B cell (primary cell): ENCODE results near the gene RMND1. TPM values are rescaled to one million over a fixed set of nuclear protein-coding genes. Genes with fewer than 3 reads are reported as not detected.

Source experiments
- ATAC-seq: fragments of 200-7000 bp; cut with Tn5 transposase; one replicate; pipeline ENCODE4 v1.10.0; 2021; ENCODE audit warnings: low read depth, mild to moderate bottlenecking, moderate number of reproducible peaks, moderate library complexity
- CTCF ChIA-PET: fragments of 350-600 bp; sonication (Branson Sonifier 250); formaldehyde crosslinking; loops from one replicate; lab custom pipeline; 2021; ENCODE audit warnings: antibody characterized with exemption, inconsistent platforms; lab: Charles Lee
- POLR2A ChIA-PET: fragments of 350-600 bp; sonication (Branson Sonifier 250); formaldehyde crosslinking; loops from one replicate; lab custom pipeline; 2021; ENCODE audit warnings: antibody characterized with exemption; lab: Charles Lee
- DNase-seq: peaks from one replicate; pipeline ENCODE4 v3.0.0; 2013
- H2AFZ ChIP-seq: 2 replicates; pipeline ENCODE4 v1.6.1; 2012; ENCODE audit warnings: mild to moderate bottlenecking, low read depth, low read length; ENCODE audit not compliant: insufficient read depth, poor library complexity, severe bottlenecking
- H3K27ac ChIP-seq, 2 donors: 1 replicate in 1 of 2; 2 replicates in 1 of 2; pipeline ENCODE4 v1.5.1; 2012 to 2013; ENCODE audit warnings: low read length in 2 of 2, mild to moderate bottlenecking in 2 of 2, moderate library complexity in 1 of 2
- H3K27me3 ChIP-seq, 4 experiments: fragments of 200-600 bp in 1 of 4; sonication (generic) in 1 of 4; replicated peaks in 1 of 4; 1 replicate in 2 of 4; 2 replicates in 2 of 4; pipeline versions ENCODE4 v1.6.1 to v1.7.0; 2013 to 2016; ENCODE audit warnings: low read length in 3 of 4, mild to moderate bottlenecking in 2 of 4, mixed read lengths in 1 of 4, moderate library complexity in 1 of 4; ENCODE audit not compliant: insufficient read depth in 4 of 4, control insufficient read depth in 3 of 4; ENCODE audit errors: control extremely low read depth in 1 of 4
- H3K36me3 ChIP-seq, 2 experiments: replicated peaks in 1 of 2; 1 replicate in 1 of 2; 2 replicates in 1 of 2; pipeline versions ENCODE4 v1.6.1 to v1.7.1; 2013; ENCODE audit warnings: low read length in 1 of 2; ENCODE audit not compliant: insufficient read depth in 2 of 2, control insufficient read depth in 1 of 2; ENCODE audit errors: control extremely low read depth in 1 of 2, extremely low read depth in 1 of 2
- H3K4me1 ChIP-seq, 2 donors: fragments of 200-600 bp in 1 of 2; sonication (generic) in 1 of 2; 1 replicate in 1 of 2; 2 replicates in 1 of 2; pipeline versions ENCODE4 v1.5.1 to v1.6.1; 2013 to 2017; ENCODE audit warnings: low read length in 2 of 2; ENCODE audit not compliant: control insufficient read depth in 2 of 2, insufficient read depth in 2 of 2
- H3K4me2 ChIP-seq: replicated peaks from 2 replicates; pipeline ENCODE3; 2012; ENCODE audit warnings: mild to moderate bottlenecking, low read depth, low read length; ENCODE audit not compliant: poor library complexity, severe bottlenecking
- H3K4me3 ChIP-seq, 5 experiments: fragments of 200-600 bp in 1 of 5; sonication (generic) in 1 of 5; 1 replicate in 3 of 5; 2 replicates in 2 of 5; pipeline versions ENCODE4 v1.5.1 to v1.7.0; 2011 to 2016; ENCODE audit warnings: low read length in 4 of 5, mild to moderate bottlenecking in 4 of 5, low read depth in 2 of 5, control low read depth in 1 of 5, moderate library complexity in 1 of 5; ENCODE audit not compliant: insufficient read depth in 1 of 5; ENCODE audit errors: control extremely low read depth in 1 of 5, extremely low read depth in 1 of 5
- H3K79me2 ChIP-seq: fragments of 200-600 bp; sonication (generic); one replicate; pipeline ENCODE4 v1.6.0; 2016; ENCODE audit warnings: low read length; ENCODE audit not compliant: control insufficient read depth, insufficient read depth
- H3K9ac ChIP-seq: fragments of 200-600 bp; sonication (generic); 2 replicates; pipeline ENCODE4 v1.6.1; 2017; ENCODE audit warnings: mild to moderate bottlenecking, low read length, moderate library complexity
- H3K9me3 ChIP-seq, 3 donors: one replicate each; pipeline versions ENCODE4 v1.6.1 to v1.7.1; 2013; ENCODE audit warnings: low read length in 2 of 3; ENCODE audit not compliant: control insufficient read depth in 2 of 3, insufficient read depth in 1 of 3; ENCODE audit errors: control extremely low read depth in 1 of 3
- H4K20me1 ChIP-seq: 2 replicates; pipeline ENCODE4 v1.6.0; 2012; ENCODE audit warnings: mild to moderate bottlenecking, low read length; ENCODE audit not compliant: insufficient read depth, control insufficient read depth, poor library complexity, severe bottlenecking
- H3K27ac Mint-ChIP-seq: one replicate; pipeline ENCODE4 v1.8.0; 2021; ENCODE audit warnings: mixed read lengths
- H3K27me3 Mint-ChIP-seq: one replicate; pipeline ENCODE4 v1.8.0; 2021; ENCODE audit warnings: mixed read lengths
- H3K4me1 Mint-ChIP-seq: one replicate; pipeline ENCODE4 v1.8.0; 2021; ENCODE audit warnings: mixed read lengths
- H3K4me3 Mint-ChIP-seq: one replicate; pipeline ENCODE4 v1.8.0; 2021; ENCODE audit warnings: mixed read lengths
- H3K9me3 Mint-ChIP-seq: one replicate; pipeline ENCODE4 v1.8.0; 2022; ENCODE audit warnings: mixed read lengths; ENCODE audit not compliant: insufficient read depth
- EZH2 ChIP-seq: IDR thresholded peaks from 2 replicates; pipeline ENCODE4 v1.6.1; 2012; ENCODE audit warnings: borderline replicate concordance, low read depth, mild to moderate bottlenecking, moderate library complexity, low read length; ENCODE audit not compliant: insufficient read depth, poor library complexity, severe bottlenecking
- WGBS: methylation state at CpG from one replicate; pipeline ENCODE4 v1.1.5; 2013; ENCODE audit warnings: missing lambda C conversion rate; ENCODE audit not compliant: insufficient coverage; 5-methylcytosine and 5-hydroxymethylcytosine counted together
- intact Hi-C: fragments of 100-400 bp; cut with micrococcal nuclease; formaldehyde crosslinking; loops from one replicate; pipeline ENCODE4 v1.10.0; 2022
- polyA plus RNA-seq: library from polyadenylated mRNA; depleted of rRNA; stranded (reverse); fragments of >200 nt; gene quantifications from 2 replicates; pipeline ENCODE4 v1.2.3, GENCODE V29; 2012
- total RNA-seq, 2 donors: library from RNA; stranded (reverse); fragments of 120-200 nt in 1 of 2; gene quantifications; 1 replicate in 1 of 2; 2 replicates in 1 of 2; pipeline versions ENCODE4 v1.2.3 to v1.2.4, GENCODE V29; 2013 to 2022
- TF ChIP-seq, protein P1 (sequence below): fragments of 200-600 bp; IDR thresholded peaks from one replicate; pipeline ENCODE4 v1.8.0; 2022; ENCODE audit warnings: antibody characterized with exemption, mild to moderate bottlenecking

The RMND1 gene
- total and polyA plus RNA-seq, 2 donors (not counting 1 experiment from before 2014, with no cell fraction given), result 4.3 to 15.7 TPM

DNA sequence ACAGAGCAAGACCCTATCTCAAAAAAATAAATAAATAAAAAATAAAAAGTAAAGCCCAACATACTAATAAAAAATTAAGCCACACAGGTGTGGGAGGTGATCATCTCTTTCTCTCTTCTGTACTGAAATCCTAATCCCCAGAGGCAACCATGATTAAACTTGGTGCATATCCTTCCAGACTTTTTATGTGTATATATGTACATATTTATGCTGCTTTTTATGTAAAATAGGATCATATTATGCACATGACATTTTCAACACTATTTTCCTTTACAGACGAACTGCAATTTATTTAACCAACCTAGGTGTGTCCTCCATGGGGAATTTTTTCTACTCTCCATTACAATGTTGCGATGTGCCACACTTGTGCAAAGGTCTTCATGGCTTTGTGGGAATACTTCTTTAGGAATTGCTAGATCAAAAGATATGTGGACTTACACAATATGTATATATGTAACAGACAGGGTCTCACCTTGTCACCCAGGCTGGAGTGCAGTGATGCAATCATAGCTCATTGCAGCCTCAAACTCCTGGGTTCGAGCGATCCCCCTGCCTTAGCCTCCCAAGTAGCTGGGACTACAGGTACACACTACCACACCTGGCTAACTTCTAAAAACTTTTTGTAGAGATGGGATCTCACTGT lies 23.7 kb downstream of the RMND1 start:
- H3K4me3 Mint-ChIP-seq, result no peak overlapping the region
- no peak for ATAC-seq
- TF ChIP-seq, protein P1, sequence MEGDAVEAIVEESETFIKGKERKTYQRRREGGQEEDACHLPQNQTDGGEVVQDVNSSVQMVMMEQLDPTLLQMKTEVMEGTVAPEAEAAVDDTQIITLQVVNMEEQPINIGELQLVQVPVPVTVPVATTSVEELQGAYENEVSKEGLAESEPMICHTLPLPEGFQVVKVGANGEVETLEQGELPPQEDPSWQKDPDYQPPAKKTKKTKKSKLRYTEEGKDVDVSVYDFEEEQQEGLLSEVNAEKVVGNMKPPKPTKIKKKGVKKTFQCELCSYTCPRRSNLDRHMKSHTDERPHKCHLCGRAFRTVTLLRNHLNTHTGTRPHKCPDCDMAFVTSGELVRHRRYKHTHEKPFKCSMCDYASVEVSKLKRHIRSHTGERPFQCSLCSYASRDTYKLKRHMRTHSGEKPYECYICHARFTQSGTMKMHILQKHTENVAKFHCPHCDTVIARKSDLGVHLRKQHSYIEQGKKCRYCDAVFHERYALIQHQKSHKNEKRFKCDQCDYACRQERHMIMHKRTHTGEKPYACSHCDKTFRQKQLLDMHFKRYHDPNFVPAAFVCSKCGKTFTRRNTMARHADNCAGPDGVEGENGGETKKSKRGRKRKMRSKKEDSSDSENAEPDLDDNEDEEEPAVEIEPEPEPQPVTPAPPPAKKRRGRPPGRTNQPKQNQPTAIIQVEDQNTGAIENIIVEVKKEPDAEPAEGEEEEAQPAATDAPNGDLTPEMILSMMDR, result no peak
- no peak for TF ChIP-seq EZH2
- CTCF ChIA-PET, result no interaction called here
- no peaks in the 10 kb centered on the region for H3K9me3 Mint-ChIP-seq
- WGBS, result no CpG with 5 or more reads among the region's 4 CpGs
- no peaks in the 10 kb centered on the region for H3K27me3 ChIP-seq
- no peaks in the 10 kb centered on the region for H4K20me1 ChIP-seq
- no peak overlapping the region for H3K27ac Mint-ChIP-seq
- H3K4me3 ChIP-seq, result no peak overlapping the region
- POLR2A ChIA-PET, result no interaction called here
- H3K9me3 ChIP-seq, result no peaks in the 10 kb centered on the region
- H3K36me3 ChIP-seq, result peaks cover 22 to 55% of the 10 kb centered on the region in 2 experiments
- H3K27me3 Mint-ChIP-seq, result no peaks in the 10 kb centered on the region
- no peaks in the 10 kb centered on the region for H3K4me1 Mint-ChIP-seq
- H3K4me2 ChIP-seq, result no peak overlapping the region
- no peak overlapping the region for H2AFZ ChIP-seq
- H3K4me1 ChIP-seq, result no peaks in the 10 kb centered on the region
- DNase-seq, result no peak
- H3K9ac ChIP-seq, result no peak overlapping the region
- intact Hi-C loops, result no loop called here
- no peak overlapping the region for H3K27ac ChIP-seq
- H3K79me2 ChIP-seq, result no peaks in the 10 kb centered on the region

DNA sequence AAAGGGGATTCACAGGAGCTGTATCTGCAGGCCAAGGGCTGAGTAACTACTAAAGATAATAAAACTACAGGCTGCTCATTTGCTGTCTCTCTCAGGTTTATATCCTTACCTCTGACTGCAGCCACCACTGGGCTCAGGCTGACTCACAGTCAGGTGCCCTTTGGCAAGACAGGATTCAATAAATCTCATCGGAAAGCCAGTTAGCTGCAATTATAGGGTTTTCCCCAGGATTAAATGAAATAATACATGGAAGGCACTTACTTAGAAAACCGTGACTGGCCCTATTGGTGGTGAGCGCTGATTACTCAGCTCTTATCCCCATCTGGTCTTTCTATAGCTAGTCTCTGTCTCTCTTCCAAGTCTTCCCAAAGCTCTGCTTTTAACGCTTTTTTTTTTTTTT lies 26.4 kb downstream of the RMND1 start:
- no peak overlapping the region for H3K4me3 Mint-ChIP-seq
- intact Hi-C loops, result no loop called here
- Histone ChIP-seq H3K4me1 (no peaks in the 10 kb centered on the region), H2AFZ (no peak overlapping the region), H4K20me1 (no peaks in the 10 kb centered on the region), H3K9ac (no peak overlapping the region), H3K79me2 (no peaks in the 10 kb centered on the region), H3K9me3 (no peaks in the 10 kb centered on the region), H3K4me3 (no peak overlapping the region), H3K36me3 (peaks cover 20 to 49% of the 10 kb centered on the region in 2 experiments), H3K27ac (no peak overlapping the region), H3K4me2 (no peak overlapping the region), H3K27me3 (no peaks in the 10 kb centered on the region)
- 98% methylated on average over 4 of the region's 4 CpGs for WGBS
- no peaks in the 10 kb centered on the region for H3K27me3 Mint-ChIP-seq
- ChIA-PET CTCF (no interaction called here), POLR2A (interaction anchor here (0.6 kb wide), 1 partner anchor 10 kb away, joined by 3 read pairs; no protein-coding TSS in a partner anchor)
- no peak for TF ChIP-seq EZH2
- TF ChIP-seq, protein P1, result no peak
- no peak overlapping the region for H3K27ac Mint-ChIP-seq
- no peaks in the 10 kb centered on the region for H3K4me1 Mint-ChIP-seq
- ATAC-seq, result no peak
- H3K9me3 Mint-ChIP-seq, result no peaks in the 10 kb centered on the region
- DNase-seq, result no peak
